Adrenal gland (tissue), 12 donors: ENCODE measurements around the gene CAMTA1. TPM values are rescaled to one million over a fixed set of nuclear protein-coding genes. Genes with fewer than 3 reads are reported as not detected.

ENCODE experiments used
- DNase-seq, 7 donors: peaks; one replicate each; pipeline ENCODE4 v3.0.0-alpha.2; 2019 to 2020
- H3K27ac ChIP-seq, 5 donors: fragments of 200-600 bp; sonication (generic) in 4 of 5; 1 replicate in 3 of 5; 2 replicates in 2 of 5; pipeline versions ENCODE4 v1.5.1 to v1.8.0; 2016 to 2020; ENCODE audit warnings: mild to moderate bottlenecking in 1 of 5
- H3K27me3 ChIP-seq: fragments of 200-600 bp; 2 replicates; pipeline ENCODE4 v1.8.0; 2021
- H3K36me3 ChIP-seq, 2 donors: fragments of 200-600 bp; replicated peaks in 1 of 2; 1 replicate in 1 of 2; 2 replicates in 1 of 2; pipeline versions ENCODE4 v1.5.1 to v1.8.0; 2018 to 2022
- H3K4me1 ChIP-seq, 2 donors: fragments of 200-600 bp; replicated peaks in 1 of 2; 1 replicate in 1 of 2; 2 replicates in 1 of 2; pipeline versions ENCODE4 v1.5.1 to v1.8.0; 2018 to 2021
- H3K4me3 ChIP-seq, 4 donors: fragments of 200-600 bp; sonication (generic) in 3 of 4; one replicate each; pipeline ENCODE4 v1.5.1; 2016 to 2018
- H3K9me3 ChIP-seq, 3 donors: fragments of 200-600 bp; sonication (generic) in 1 of 3; replicated peaks in 1 of 3; 1 replicate in 2 of 3; 2 replicates in 1 of 3; pipeline versions ENCODE4 v1.5.1 to v1.8.0; 2016 to 2021
- CTCF ChIP-seq, 6 experiments: fragments of 450-650 bp in 4 of 6; fragments of 200-600 bp in 2 of 6; sonication (generic) in 1 of 6; IDR thresholded peaks; 1 replicate in 5 of 6; 2 replicates in 1 of 6; pipeline versions ENCODE4 v1.5.1 to v1.8.0; 2016 to 2021; ENCODE audit warnings: antibody characterized with exemption in 6 of 6, mild to moderate bottlenecking in 2 of 6, moderate library complexity in 1 of 6
- POLR2A ChIP-seq, 2 donors: fragments of 450-650 bp; IDR thresholded peaks; one replicate each; pipeline ENCODE4 v1.6.1; 2017; ENCODE audit warnings: antibody characterized with exemption in 2 of 2, mild to moderate bottlenecking in 2 of 2, moderate library complexity in 1 of 2
- WGBS, 4 donors: extraction: QIAGEN DNeasy Blood & Tissue Kit in 2 of 4; methylation state at CpG; one replicate each; pipeline versions ENCODE4 v1.1.5 to v1.1.7; 2013 to 2017; 5-methylcytosine and 5-hydroxymethylcytosine counted together
- intact Hi-C, 2 donors: fragments of 100-400 bp; cut with DNase I; formaldehyde crosslinking; loops; one replicate each; pipeline versions ENCODE4 v1.14.1 to v1.15.0; 2022 to 2023
- polyA plus RNA-seq, 3 donors: library from polyadenylated mRNA; stranded (reverse); fragments of 200-250 nt in 2 of 3; fragments of 350-450 nt in 1 of 3; fragmentation: Illumina TruSeq in 1 of 3; extraction: RNeasy Lipid Tissue Mini Kit (QIAGEN cat#74804) in 1 of 3; gene quantifications; one replicate each; pipeline ENCODE4 v1.2.3, GENCODE V29; 2013 to 2014
- total RNA-seq, 9 donors: library from RNA; depleted of rRNA in 4 of 9; stranded (reverse); fragments of >200 nt in 4 of 9; fragments of 120-200 nt in 1 of 9; fragmentation: NEBNext Ultra II Directional in 1 of 9; extraction: Animal tissue kit (Norgen Biotek cat#: 25700) in 1 of 9; gene quantifications; one replicate each; pipeline versions ENCODE4 v1.1.0 to v1.2.4, GENCODE V29; 2013 to 2023
- donor health status: healthy with polysubstance abuse.
- donor health status: Bipolar disorder and iron deficiency.
- donor health status: DM: yes; HTN: yes; CAD: no.
- donor health status: DM: no; HTN: no; CAD: no.
- donor health status: DM: no; HTN: no; CAD: no.
- donor health status: DM: yes; HTN: yes; CAD: no.

Gene CAMTA1
- total and polyA plus RNA-seq, 12 donors: 62.9 to 141 (median 96.9) TPM

- Histone ChIP-seq H3K27me3 (no peaks in the 10 kb centered on the region), H3K9me3 (no peaks in the 10 kb centered on the region), H3K4me1 (peaks cover 3 to 5% of the 10 kb centered on the region in 2 donors), H3K36me3 (no peaks in the 10 kb centered on the region), H3K4me3 (no peak overlapping the region), H3K27ac (no peak overlapping the region)
- intact Hi-C loops: no loop called here
- WGBS, 4 donors: 86 to 96% (median 87%) methylated on average over 7 of the region's 7 CpGs
- no peak for TF ChIP-seq POLR2A (IDR thresholded peaks at IDR 0.05)
- TF ChIP-seq CTCF (IDR thresholded peaks at IDR 0.05): no peak
- no peak for DNase-seq
Observed at GRCh38 chr1:6965935-6966241, 180.6 kb downstream of the CAMTA1 start.

- DNase-seq: no peak
- Histone ChIP-seq H3K27ac (no peak overlapping the region), H3K4me3 (no peak overlapping the region), H3K36me3 (no peaks in the 10 kb centered on the region), H3K9me3 (no peaks in the 10 kb centered on the region), H3K4me1 (peaks cover 0 to 5% of the 10 kb centered on the region in 2 donors), H3K27me3 (no peaks in the 10 kb centered on the region)
- 90 to 96% (median 91%) methylated on average over 5 of the region's 5 CpGs for WGBS, 4 donors
- intact Hi-C loops: no loop called here
- TF ChIP-seq POLR2A (IDR thresholded peaks at IDR 0.05) (no peak), CTCF (IDR thresholded peaks at IDR 0.05) (no peak)
Observed at GRCh38 chr1:6966326-6966725, 181.1 kb downstream of the CAMTA1 start.

GRCh38 chr1:6967431-6968111 is 182.3 kb downstream of the CAMTA1 start:
- Histone ChIP-seq H3K27ac (no peak overlapping the region), H3K36me3 (no peaks in the 10 kb centered on the region)

GRCh38 chr1:6969106-6969505 is 183.9 kb downstream of the CAMTA1 start:
- Histone ChIP-seq H3K27ac (no peak overlapping the region), H3K4me1 (no peaks in the 10 kb centered on the region), H3K36me3 (no peaks in the 10 kb centered on the region), H3K4me3 (no peak overlapping the region), H3K27me3 (no peaks in the 10 kb centered on the region), H3K9me3 (no peaks in the 10 kb centered on the region)
- WGBS, 4 donors: 65 to 88% (median 76%) methylated on average over 13 of the region's 13 CpGs
- intact Hi-C loops: no loop called here
- DNase-seq: no peak
- TF ChIP-seq POLR2A (IDR thresholded peaks at IDR 0.05) (no peak), CTCF (IDR thresholded peaks at IDR 0.05) (no peak)

More at GRCh38 chr1:6967431-6968111, 182.3 kb downstream of the CAMTA1 start:
- Histone ChIP-seq H3K27me3 (no peaks in the 10 kb centered on the region), H3K9me3 (no peaks in the 10 kb centered on the region), H3K4me1 (peaks cover 0 to 5% of the 10 kb centered on the region in 2 donors), H3K4me3 (no peak overlapping the region)
- TF ChIP-seq CTCF (IDR thresholded peaks at IDR 0.05) (no peak), POLR2A (IDR thresholded peaks at IDR 0.05) (no peak)
- DNase-seq: no peak
- WGBS, 4 donors: 73 to 83% (median 77%) methylated on average over 7 to 8 of the region's 8 CpGs
- intact Hi-C loops: no loop called here
